ENCODE results near the gene DNAJC7. TPM values are rescaled to one million over a fixed set of nuclear protein-coding genes. Genes with fewer than 3 reads are reported as not detected.
A peak's percentile ranks its signal among the peaks of the same experiment; 100 is the strongest.

Gene DNAJC7
- total and polyA plus RNA-seq, 2 experiments from 2014 or later = 66.6 to 83.8 TPM

DNA sequence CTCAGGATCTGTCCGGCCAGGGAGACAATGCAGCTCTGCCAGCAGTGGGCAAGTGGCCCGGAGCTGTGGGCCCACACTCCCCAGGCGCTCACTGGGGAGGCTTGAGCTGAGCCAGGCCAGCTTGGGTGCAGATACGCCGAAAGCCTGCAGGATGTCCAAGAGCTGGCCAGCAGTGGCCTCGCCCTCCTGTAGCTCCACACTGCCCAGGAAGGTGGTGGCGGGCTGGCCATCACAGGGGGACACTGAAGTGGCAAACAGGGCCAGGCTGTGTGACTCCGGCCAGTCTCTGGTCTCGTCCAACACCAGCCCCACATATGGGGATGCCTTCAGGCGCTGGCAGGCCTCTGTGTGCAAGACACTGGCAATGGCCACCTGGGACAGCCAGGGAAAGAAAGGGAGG lies 23.6 kb upstream of the DNAJC7 start:
- Histone ChIP-seq H3K4me3 (no peak overlapping the region), H3K27me3 (no peaks in the 10 kb centered on the region), H3K27ac (no peak overlapping the region), H3K36me3 (no peaks in the 10 kb centered on the region), H3K9me3 (ENCODE audit: low read depth) (no peaks in the 10 kb centered on the region), H3K4me1 (ENCODE audit: low read depth) (peaks cover 21% of the 10 kb centered on the region)
- TF ChIP-seq, protein P1, sequence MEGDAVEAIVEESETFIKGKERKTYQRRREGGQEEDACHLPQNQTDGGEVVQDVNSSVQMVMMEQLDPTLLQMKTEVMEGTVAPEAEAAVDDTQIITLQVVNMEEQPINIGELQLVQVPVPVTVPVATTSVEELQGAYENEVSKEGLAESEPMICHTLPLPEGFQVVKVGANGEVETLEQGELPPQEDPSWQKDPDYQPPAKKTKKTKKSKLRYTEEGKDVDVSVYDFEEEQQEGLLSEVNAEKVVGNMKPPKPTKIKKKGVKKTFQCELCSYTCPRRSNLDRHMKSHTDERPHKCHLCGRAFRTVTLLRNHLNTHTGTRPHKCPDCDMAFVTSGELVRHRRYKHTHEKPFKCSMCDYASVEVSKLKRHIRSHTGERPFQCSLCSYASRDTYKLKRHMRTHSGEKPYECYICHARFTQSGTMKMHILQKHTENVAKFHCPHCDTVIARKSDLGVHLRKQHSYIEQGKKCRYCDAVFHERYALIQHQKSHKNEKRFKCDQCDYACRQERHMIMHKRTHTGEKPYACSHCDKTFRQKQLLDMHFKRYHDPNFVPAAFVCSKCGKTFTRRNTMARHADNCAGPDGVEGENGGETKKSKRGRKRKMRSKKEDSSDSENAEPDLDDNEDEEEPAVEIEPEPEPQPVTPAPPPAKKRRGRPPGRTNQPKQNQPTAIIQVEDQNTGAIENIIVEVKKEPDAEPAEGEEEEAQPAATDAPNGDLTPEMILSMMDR (IDR thresholded peaks at IDR 0.05; ENCODE audit: low read depth, low read length) = no peak
- DNase-seq (ENCODE audit: low read depth in 1 of 2, low spot score in 1 of 2) = no peak

DNA sequence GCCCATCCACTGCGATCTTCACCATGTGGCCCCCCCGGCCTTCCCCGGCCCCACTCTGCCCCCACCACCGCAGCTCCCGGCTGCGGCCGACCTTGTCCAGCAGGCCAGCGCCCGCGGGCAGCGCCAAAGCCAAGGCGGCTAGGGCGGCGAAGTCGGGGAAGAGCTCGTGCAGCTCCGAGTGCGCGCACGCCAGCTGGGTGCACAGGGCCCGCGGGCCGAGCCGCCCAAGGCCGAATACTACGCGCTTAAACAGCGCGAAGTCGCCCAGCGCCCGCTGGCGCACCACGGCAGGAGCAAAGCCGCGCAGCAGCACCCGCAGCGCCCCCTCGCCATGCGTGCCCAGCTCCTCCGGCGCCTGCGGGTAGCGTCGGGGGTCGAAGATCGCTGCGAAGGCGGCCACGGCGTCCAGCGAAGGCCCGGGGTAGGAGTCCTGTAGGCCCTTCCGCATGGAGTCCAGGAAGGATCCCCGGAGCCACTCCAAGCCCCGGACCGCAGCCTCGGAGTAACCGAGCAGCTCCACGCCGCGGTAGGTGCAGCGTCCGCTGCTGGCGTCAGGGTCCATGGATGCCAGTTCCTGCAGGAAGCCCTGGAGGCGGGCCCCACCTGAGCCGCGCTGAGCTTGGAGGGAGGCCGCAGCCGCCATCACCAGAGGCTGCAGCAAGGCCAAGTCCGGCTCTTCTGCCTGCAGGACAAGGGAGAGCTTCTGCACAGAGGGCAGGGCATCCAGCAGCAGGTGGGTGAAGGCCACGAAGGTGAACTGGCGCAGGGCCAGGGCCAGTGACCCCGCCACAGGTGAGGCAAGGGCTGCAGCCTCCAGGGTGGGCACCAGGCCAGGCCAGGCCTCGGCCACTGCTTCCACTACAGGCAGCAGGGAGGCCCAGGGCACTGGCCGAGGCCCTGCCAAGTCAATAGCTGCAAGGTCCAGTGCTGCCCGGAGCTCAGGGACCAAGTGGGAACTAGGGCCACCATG lies 22.8 kb upstream of the DNAJC7 start:
- TF ChIP-seq, protein P1 (IDR thresholded peaks at IDR 0.05; ENCODE audit: low read depth, low read length) = no peak
- Histone ChIP-seq H3K27ac (no peak overlapping the region), H3K4me1 (ENCODE audit: low read depth) (peaks cover 14% of the 10 kb centered on the region), H3K27me3 (no peaks in the 10 kb centered on the region), H3K4me3 (no peak overlapping the region), H3K9me3 (ENCODE audit: low read depth) (no peaks in the 10 kb centered on the region), H3K36me3 (no peaks in the 10 kb centered on the region)
- peak in 1 of 2 donors; percentile 22 for DNase-seq (ENCODE audit: low read depth in 1 of 2, low spot score in 1 of 2)

DNA sequence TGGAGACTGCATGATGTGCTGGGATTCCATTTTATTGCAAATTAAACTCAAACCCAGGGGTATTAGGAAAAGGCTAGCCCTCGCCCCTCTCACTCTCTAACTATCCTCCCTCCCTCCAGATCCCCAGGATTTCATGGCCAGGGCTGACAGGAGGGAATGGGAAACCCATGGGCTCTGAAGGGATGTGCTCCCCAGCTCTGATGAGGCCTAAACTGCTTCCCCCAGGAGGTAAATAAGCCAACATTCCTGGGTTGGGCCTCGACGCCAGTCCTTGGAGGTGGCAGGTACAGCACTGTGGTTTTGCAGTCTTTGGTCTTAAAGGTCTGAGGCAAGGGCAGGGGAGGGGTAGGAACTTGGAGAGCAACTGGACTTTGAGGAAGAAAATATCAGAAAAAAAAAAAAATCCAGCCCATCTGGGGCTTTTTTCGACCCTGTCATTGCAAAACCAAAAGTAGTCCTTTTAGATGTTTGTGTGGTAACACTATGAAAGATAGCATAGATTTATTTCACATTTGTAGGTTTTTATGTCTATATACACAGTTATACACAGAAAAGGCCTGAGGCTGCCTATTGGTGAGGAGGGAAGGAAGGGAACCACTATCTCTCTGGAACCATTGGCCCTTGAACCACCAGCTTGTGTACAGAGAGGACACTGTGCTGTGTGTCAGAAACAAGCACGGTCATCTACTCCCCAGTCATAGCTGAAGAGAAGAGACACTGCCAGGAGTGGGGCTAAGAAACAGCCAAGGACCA lies 21.2 kb upstream of the DNAJC7 start:
- H3K4me1 ChIP-seq (ENCODE audit: low read depth) = peaks cover 14% of the 10 kb centered on the region
- no peak overlapping the region for H3K4me3 ChIP-seq
- no peaks in the 10 kb centered on the region for H3K27me3 ChIP-seq
- no peaks in the 10 kb centered on the region for H3K9me3 ChIP-seq (ENCODE audit: low read depth)
- no peak for DNase-seq (ENCODE audit: low read depth in 1 of 2, low spot score in 1 of 2)
- H3K27ac ChIP-seq = peak overlapping the region; percentile 23
- H3K36me3 ChIP-seq = no peaks in the 10 kb centered on the region
- TF ChIP-seq, protein P1 (IDR thresholded peaks at IDR 0.05; ENCODE audit: low read depth, low read length) = no peak

DNA sequence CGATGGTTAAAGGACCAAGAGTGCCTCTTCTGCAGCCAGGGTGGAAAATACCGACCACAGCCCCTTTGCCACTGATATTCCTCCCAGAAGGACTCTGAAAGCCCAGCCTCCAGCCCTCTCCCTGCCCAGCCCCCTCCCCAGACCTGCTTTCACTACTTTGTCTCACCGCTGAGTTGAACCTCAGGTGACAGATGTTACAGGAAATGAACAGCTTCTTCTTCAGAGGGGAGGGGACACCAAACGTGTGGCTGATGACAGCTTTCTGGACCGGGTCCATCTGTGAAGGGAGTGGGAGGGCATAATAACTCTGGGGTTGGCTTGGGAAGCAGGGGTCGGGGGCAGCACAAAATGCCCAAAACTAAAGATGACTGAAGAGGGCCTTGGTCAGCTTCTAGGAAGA lies 16.8 kb upstream of the DNAJC7 start:
- H3K36me3 ChIP-seq = no peaks in the 10 kb centered on the region
- H3K27me3 ChIP-seq = no peaks in the 10 kb centered on the region
- H3K9me3 ChIP-seq (ENCODE audit: low read depth) = no peaks in the 10 kb centered on the region
- TF ChIP-seq, protein P1 (IDR thresholded peaks at IDR 0.05; ENCODE audit: low read depth, low read length) = no peak
- no peak for DNase-seq (ENCODE audit: low read depth in 1 of 2, low spot score in 1 of 2)
- H3K27ac ChIP-seq = no peak overlapping the region
- H3K4me1 ChIP-seq (ENCODE audit: low read depth) = peaks cover 14% of the 10 kb centered on the region
- H3K4me3 ChIP-seq = no peak overlapping the region

DNA sequence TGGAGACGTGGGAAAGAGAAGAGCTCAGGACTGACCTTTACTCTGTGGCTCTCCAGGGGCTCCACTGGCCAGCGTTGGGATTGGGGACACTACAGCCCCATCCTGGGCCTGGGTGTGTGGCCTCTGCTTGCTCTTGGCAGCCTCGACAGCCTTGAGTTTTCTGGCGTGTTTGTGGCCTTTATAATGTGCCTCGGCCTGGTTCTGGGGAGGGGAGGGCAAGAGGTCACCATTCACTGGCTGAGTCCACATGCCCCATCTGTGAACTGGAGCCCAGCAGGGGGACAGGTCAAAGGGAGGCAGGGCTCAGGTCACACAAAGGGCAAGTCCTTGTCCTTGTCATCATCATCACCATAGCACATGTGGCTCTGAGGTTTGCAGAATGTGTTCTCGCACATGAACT lies 14.3 kb upstream of the DNAJC7 start:
- Histone ChIP-seq H3K27me3 (no peaks in the 10 kb centered on the region), H3K9me3 (ENCODE audit: low read depth) (no peaks in the 10 kb centered on the region), H3K4me1 (ENCODE audit: low read depth) (peaks cover 13% of the 10 kb centered on the region), H3K4me3 (no peak overlapping the region), H3K36me3 (no peaks in the 10 kb centered on the region), H3K27ac (no peak overlapping the region)
- TF ChIP-seq, protein P1 (IDR thresholded peaks at IDR 0.05; ENCODE audit: low read depth, low read length) = no peak
- no peak for DNase-seq (ENCODE audit: low read depth in 1 of 2, low spot score in 1 of 2)
